Natural killer cell (primary cell): ENCODE measurements around the gene UPP2. TPM values are rescaled to one million over a fixed set of nuclear protein-coding genes. Genes with fewer than 3 reads are reported as not detected.

Experiments
- ATAC-seq, 3 donors: fragments of 150-1000 bp in 2 of 3; fragments of 200-7000 bp in 1 of 3; cut with Tn5 transposase; 1 replicate in 1 of 3; 2 replicates in 2 of 3; pipeline ENCODE4 v1.10.0; 2021; ENCODE audit warnings: mild to moderate bottlenecking in 2 of 3, moderate library complexity in 2 of 3
- DNase-seq, 2 donors: peaks; one replicate each; pipeline versions ENCODE4 v3.0.0 to v3.0.0-alpha.2; 2013 to 2021; ENCODE audit warnings: mixed read lengths in 1 of 2
- H3K27ac ChIP-seq: one replicate; pipeline ENCODE4 v1.5.1; 2013; ENCODE audit warnings: mild to moderate bottlenecking, low read length
- H3K27me3 ChIP-seq: one replicate; pipeline ENCODE4 v1.6.1; 2013; ENCODE audit warnings: low read length; ENCODE audit not compliant: control insufficient read depth, insufficient read depth
- H3K36me3 ChIP-seq: one replicate; pipeline ENCODE4 v1.6.1; 2013; ENCODE audit warnings: low read length; ENCODE audit not compliant: control insufficient read depth, insufficient read depth
- H3K4me1 ChIP-seq: one replicate; pipeline ENCODE4 v1.6.1; 2013; ENCODE audit warnings: low read length; ENCODE audit not compliant: control insufficient read depth, insufficient read depth
- H3K4me3 ChIP-seq: one replicate; pipeline ENCODE4 v1.5.1; 2013; ENCODE audit warnings: low read length
- H3K9me3 ChIP-seq: one replicate; pipeline ENCODE4 v1.6.1; 2013; ENCODE audit warnings: low read length; ENCODE audit not compliant: control insufficient read depth, insufficient read depth
- H3K27ac Mint-ChIP-seq, 2 donors: one replicate each; pipeline ENCODE4 v1.8.0; 2022; ENCODE audit warnings: mild to moderate bottlenecking in 2 of 2, mixed read lengths in 2 of 2, moderate library complexity in 1 of 2
- H3K27me3 Mint-ChIP-seq, 2 donors: one replicate each; pipeline ENCODE4 v1.8.0; 2022; ENCODE audit warnings: low read depth in 2 of 2, mixed read lengths in 2 of 2
- H3K36me3 Mint-ChIP-seq: one replicate; pipeline ENCODE4 v1.8.0; 2022; ENCODE audit warnings: mixed read lengths
- H3K4me1 Mint-ChIP-seq, 2 donors: one replicate each; pipeline ENCODE4 v1.8.0; 2022; ENCODE audit warnings: mixed read lengths in 2 of 2
- H3K4me3 Mint-ChIP-seq: one replicate; pipeline ENCODE4 v1.8.0; 2022; ENCODE audit warnings: mild to moderate bottlenecking, moderate library complexity, mixed read lengths
- H3K9me3 Mint-ChIP-seq, 2 donors: one replicate each; pipeline ENCODE4 v1.8.0; 2022; ENCODE audit warnings: mixed read lengths in 2 of 2
- CTCF ChIP-seq: fragments of 200-600 bp; IDR thresholded peaks from one replicate; pipeline ENCODE4 v1.8.0; 2022; ENCODE audit warnings: antibody characterized with exemption
- WGBS: methylation state at CpG from one replicate; pipeline ENCODE4 v1.1.7; 2013; ENCODE audit warnings: missing lambda C conversion rate; ENCODE audit not compliant: insufficient coverage; 5-methylcytosine and 5-hydroxymethylcytosine counted together
- intact Hi-C: fragments of 100-400 bp; cut with micrococcal nuclease; formaldehyde crosslinking; loops from one replicate; pipeline ENCODE4 v1.14.2; 2022
- total RNA-seq, 4 donors: library from RNA; stranded (reverse); fragments of 120-200 nt in 1 of 4; gene quantifications; one replicate each; pipeline versions ENCODE4 v1.2.3 to v1.2.4, GENCODE V29; 2013 to 2022

UPP2 gene
- total RNA-seq, 3 donors from 2014 or later (not counting 1 experiment from before 2014, with no cell fraction given): not detected

- Mint-ChIP-seq H3K4me1 (no peaks in the 10 kb centered on the region), H3K36me3 (no peaks in the 10 kb centered on the region), H3K9me3 (no peaks in the 10 kb centered on the region), H3K27ac (no peak overlapping the region), H3K4me3 (no peak overlapping the region), H3K27me3 (no peaks in the 10 kb centered on the region)
- no peaks in the 10 kb centered on the region for H3K36me3 ChIP-seq
- no peak for TF ChIP-seq CTCF
- no peak overlapping the region for H3K27ac ChIP-seq
- DNase-seq (no peak), ATAC-seq (no peak)
- WGBS: 93% methylated on average over 3 of the region's 5 CpGs
- H3K9me3 ChIP-seq: no peaks in the 10 kb centered on the region
- H3K4me1 ChIP-seq: no peaks in the 10 kb centered on the region
- H3K4me3 ChIP-seq: no peak overlapping the region
- intact Hi-C loops: no loop called here
- H3K27me3 ChIP-seq: no peaks in the 10 kb centered on the region
These were observed 40.7 kb upstream of the UPP2 start for GRCh38 chr2:158060835-158061435.

GRCh38 chr2:158061763-158062162, 39.9 kb upstream of the UPP2 start:
- no peak for TF ChIP-seq CTCF
- Mint-ChIP-seq H3K27me3 (no peaks in the 10 kb centered on the region), H3K4me1 (no peaks in the 10 kb centered on the region), H3K36me3 (no peaks in the 10 kb centered on the region), H3K27ac (no peak overlapping the region), H3K9me3 (no peaks in the 10 kb centered on the region), H3K4me3 (no peak overlapping the region)
- Histone ChIP-seq H3K4me1 (no peaks in the 10 kb centered on the region), H3K27me3 (no peaks in the 10 kb centered on the region), H3K27ac (no peak overlapping the region), H3K9me3 (no peaks in the 10 kb centered on the region), H3K36me3 (no peaks in the 10 kb centered on the region), H3K4me3 (no peak overlapping the region)
- DNase-seq (no peak), ATAC-seq (no peak)
- intact Hi-C loops: no loop called here
- WGBS: 96% methylated on average over 4 of the region's 5 CpGs

- 92% methylated on average over 2 of the region's 3 CpGs for WGBS
- Mint-ChIP-seq H3K27me3 (no peaks in the 10 kb centered on the region), H3K4me1 (no peaks in the 10 kb centered on the region), H3K36me3 (no peaks in the 10 kb centered on the region), H3K9me3 (no peaks in the 10 kb centered on the region), H3K4me3 (no peak overlapping the region), H3K27ac (no peak overlapping the region)
- Histone ChIP-seq H3K9me3 (no peaks in the 10 kb centered on the region), H3K36me3 (no peaks in the 10 kb centered on the region), H3K27ac (no peak overlapping the region), H3K27me3 (no peaks in the 10 kb centered on the region), H3K4me1 (no peaks in the 10 kb centered on the region), H3K4me3 (no peak overlapping the region)
- DNase-seq (no peak), ATAC-seq (no peak)
- intact Hi-C loops: no loop called here
- no peak for TF ChIP-seq CTCF
These were observed 35.5 kb upstream of the UPP2 start for GRCh38 chr2:158066046-158066713.

GRCh38 chr2:158071018-158071417, 30.7 kb upstream of the UPP2 start:
- intact Hi-C loops: no loop called here
- Mint-ChIP-seq H3K4me1 (no peaks in the 10 kb centered on the region), H3K36me3 (no peaks in the 10 kb centered on the region), H3K9me3 (peaks cover 0 to 3% of the 10 kb centered on the region in 2 donors), H3K27ac (no peak overlapping the region), H3K4me3 (no peak overlapping the region), H3K27me3 (no peaks in the 10 kb centered on the region)
- no peak for TF ChIP-seq CTCF
- H3K27ac ChIP-seq: no peak overlapping the region
- WGBS: 92% methylated on average over 5 of the region's 5 CpGs
- no peaks in the 10 kb centered on the region for H3K9me3 ChIP-seq
- no peak for ATAC-seq
- H3K27me3 ChIP-seq: no peaks in the 10 kb centered on the region
- no peaks in the 10 kb centered on the region for H3K4me1 ChIP-seq
- no peaks in the 10 kb centered on the region for H3K36me3 ChIP-seq
- no peak for DNase-seq
- no peak overlapping the region for H3K4me3 ChIP-seq
